GM21723 (cell line): ENCODE measurements around the gene EPSTI1.

ENCODE experiments used
- ATAC-seq: cut with Tn5 transposase; IDR thresholded peaks from one replicate; pipeline ENCODE4 v1.9.1; 2021; ENCODE audit warnings: mild to moderate bottlenecking, moderate library complexity; ENCODE audit not compliant: unreplicated experiment

Gene EPSTI1

GRCh38 chr13:42860485-42860884 is 131.6 kb downstream of the EPSTI1 start:
- no peak for ATAC-seq

- ATAC-seq = no peak
Measured at GRCh38 chr13:42859760-42860159, 132.3 kb downstream of the EPSTI1 start.

- no peak for ATAC-seq
Measured at GRCh38 chr13:42855410-42855809, 136.6 kb downstream of the EPSTI1 start.

GRCh38 chr13:42852136-42852535 is 139.9 kb downstream of the EPSTI1 start:
- ATAC-seq = no peak

- no peak for ATAC-seq
Measured at GRCh38 chr13:42849200-42849599, 142.8 kb downstream of the EPSTI1 start.

- no peak for ATAC-seq
Measured at GRCh38 chr13:42847891-42848663, 144.0 kb downstream of the EPSTI1 start.

GRCh38 chr13:42836930-42837690 is 154.9 kb downstream of the EPSTI1 start:
- ATAC-seq = no peak
